H1 (cell line): ENCODE results near the gene RFNG. TPM values are rescaled to one million over a fixed set of nuclear protein-coding genes. Genes with fewer than 3 reads are reported as not detected.
A peak's percentile ranks its signal among the peaks of the same experiment; 100 is the strongest.

Experiments
- CTCF ChIA-PET: fragments of 300-600 bp; sonication (Branson Sonifier 250); formaldehyde crosslinking; loops from one replicate; lab custom pipeline; 2021; ENCODE audit not compliant: partially characterized antibody; lab: Charles Lee
- POLR2A ChIA-PET: fragments of 300-600 bp; sonication (Branson Sonifier 250); formaldehyde crosslinking; loops from one replicate; lab custom pipeline; 2021; ENCODE audit warnings: inconsistent platforms; ENCODE audit not compliant: partially characterized antibody; lab: Charles Lee
- DNase-seq, 2 experiments: peaks; one replicate each; pipeline versions ENCODE4 v3.0.0 to v3.0.0-alpha.2; 2010 to 2022; ENCODE audit warnings: low spot score in 2 of 2, low read depth in 1 of 2, mixed read lengths in 1 of 2
- FAIRE-seq: peaks from 2 replicates; lab custom pipeline; 2011; peaks lifted over from hg19 to GRCh38; lab: Jason Lieb, UNC
- H2AFZ ChIP-seq: 2 replicates; pipeline ENCODE4 v1.8.1; 2012; ENCODE audit warnings: low read length, inconsistent platforms
- H2AK5ac ChIP-seq: 2 replicates; pipeline ENCODE4 v1.6.1; 2013; ENCODE audit warnings: low read depth, low read length
- H2BK120ac ChIP-seq: replicated peaks from 2 replicates; pipeline ENCODE3; 2013; ENCODE audit warnings: low read depth, low read length, inconsistent platforms
- H2BK12ac ChIP-seq: 2 replicates; pipeline ENCODE4 v1.6.1; 2013; ENCODE audit warnings: low read depth, low read length
- H2BK15ac ChIP-seq: 2 replicates; pipeline ENCODE4 v1.6.1; 2013; ENCODE audit warnings: low read length
- H2BK20ac ChIP-seq: 2 replicates; pipeline ENCODE4 v1.6.1; 2013; ENCODE audit warnings: low read length
- H2BK5ac ChIP-seq: 2 replicates; pipeline ENCODE4 v1.6.1; 2013; ENCODE audit warnings: low read depth, low read length
- H3K14ac ChIP-seq: 2 replicates; pipeline ENCODE4 v1.6.1; 2013; ENCODE audit warnings: inconsistent platforms; ENCODE audit not compliant: insufficient read length
- H3K18ac ChIP-seq: 2 replicates; pipeline ENCODE4 v1.6.1; 2013; ENCODE audit warnings: low read length; ENCODE audit errors: extremely low read depth
- H3K23ac ChIP-seq: 2 replicates; pipeline ENCODE4 v1.6.1; 2013; ENCODE audit warnings: inconsistent platforms; ENCODE audit not compliant: insufficient read length
- H3K23me2 ChIP-seq: 2 replicates; pipeline ENCODE4 v1.6.1; 2013; ENCODE audit warnings: low read depth, low read length
- H3K27ac ChIP-seq: 2 replicates; pipeline ENCODE4 v1.6.1; 2011; ENCODE audit warnings: low read depth, low read length, inconsistent platforms
- H3K27me3 ChIP-seq, 4 experiments: replicated peaks in 1 of 4; 1 replicate in 1 of 4; 2 replicates in 3 of 4; pipeline versions ENCODE4 v1.6.1 to v1.8.1; 2011 to 2013; ENCODE audit warnings: low read length in 3 of 4, mild to moderate bottlenecking in 3 of 4, inconsistent platforms in 2 of 4, mixed read lengths in 2 of 4, moderate library complexity in 1 of 4; ENCODE audit not compliant: control insufficient read depth in 3 of 4, insufficient read depth in 3 of 4; ENCODE audit errors: extremely low read depth in 1 of 4
- H3K36me3 ChIP-seq, 4 experiments: 2 replicates each; pipeline versions ENCODE4 v1.6.1 to v1.8.1; 2011 to 2013; ENCODE audit warnings: mild to moderate bottlenecking in 4 of 4, low read length in 3 of 4, moderate library complexity in 2 of 4, control low read depth in 1 of 4, inconsistent platforms in 1 of 4; ENCODE audit not compliant: insufficient read depth in 4 of 4, control insufficient read depth in 2 of 4
- H3K4ac ChIP-seq: replicated peaks from 2 replicates; pipeline ENCODE3; 2013; ENCODE audit warnings: low read length, low read depth, mixed read lengths, inconsistent platforms; ENCODE audit not compliant: insufficient read length
- H3K4me1 ChIP-seq, 4 experiments: replicated peaks in 1 of 4; 1 replicate in 1 of 4; 2 replicates in 3 of 4; pipeline versions ENCODE4 v1.6.1 to v1.8.1; 2011 to 2013; ENCODE audit warnings: low read length in 3 of 4, inconsistent platforms in 2 of 4, mixed read lengths in 1 of 4; ENCODE audit not compliant: insufficient read depth in 4 of 4, control insufficient read depth in 3 of 4
- H3K4me2 ChIP-seq, 2 experiments: 2 replicates each; pipeline versions ENCODE4 v1.6.1 to v1.8.1; 2011 to 2013; ENCODE audit warnings: low read depth in 2 of 2, low read length in 2 of 2, control low read depth in 1 of 2, inconsistent platforms in 1 of 2, mild to moderate bottlenecking in 1 of 2; ENCODE audit not compliant: insufficient read depth in 1 of 2
- H3K4me3 ChIP-seq, 4 experiments: fragments of 200-600, 300-600 bp in 1 of 4; sonication (generic), shearing (Covaris generic), sonication (Bioruptor Twin) in 1 of 4; 2 replicates each; pipeline versions ENCODE4 v1.5.1 to v1.8.1; 2011 to 2016; ENCODE audit warnings: low read length in 4 of 4, low read depth in 3 of 4, control low read depth in 2 of 4, inconsistent platforms in 2 of 4, mild to moderate bottlenecking in 2 of 4, mixed read lengths in 1 of 4, moderate library complexity in 1 of 4; ENCODE audit not compliant: insufficient read depth in 2 of 4; ENCODE audit errors: extremely low read depth in 1 of 4
- H3K56ac ChIP-seq: replicated peaks from 2 replicates; pipeline ENCODE3; 2013; ENCODE audit warnings: low read depth, mild to moderate bottlenecking, mixed read lengths, low read length, inconsistent platforms; ENCODE audit not compliant: insufficient read length
- H3K79me1 ChIP-seq: 2 replicates; pipeline ENCODE4 v1.6.1; 2013; ENCODE audit warnings: low read depth, low read length, control low read depth
- H3K79me2 ChIP-seq, 2 experiments: 2 replicates each; pipeline versions ENCODE4 v1.6.1 to v1.8.1; 2012 to 2013; ENCODE audit warnings: low read length in 2 of 2, mild to moderate bottlenecking in 2 of 2, inconsistent platforms in 1 of 2; ENCODE audit not compliant: insufficient read depth in 2 of 2, control insufficient read depth in 1 of 2
- H3K9ac ChIP-seq, 4 experiments: replicated peaks in 1 of 4; 1 replicate in 1 of 4; 2 replicates in 3 of 4; pipeline versions ENCODE4 v1.6.1 to v1.8.1; 2011 to 2013; ENCODE audit warnings: low read depth in 3 of 4, low read length in 3 of 4, control low read depth in 2 of 4, mild to moderate bottlenecking in 2 of 4, moderate library complexity in 2 of 4, inconsistent platforms in 1 of 4; ENCODE audit errors: extremely low read depth in 1 of 4
- H3K9me3 ChIP-seq, 2 experiments: 2 replicates each; pipeline versions ENCODE4 v1.6.1 to v1.8.1; 2012 to 2013; ENCODE audit warnings: mild to moderate bottlenecking in 2 of 2, moderate library complexity in 2 of 2, control low read depth in 1 of 2, inconsistent platforms in 1 of 2, low read depth in 1 of 2, low read length in 1 of 2, mixed read lengths in 1 of 2; ENCODE audit not compliant: insufficient read depth in 2 of 2
- H4K20me1 ChIP-seq, 2 experiments: replicated peaks in 1 of 2; 2 replicates each; pipeline versions ENCODE3 to v1.8.1; 2011 to 2013; ENCODE audit warnings: inconsistent platforms in 2 of 2, low read length in 2 of 2, mild to moderate bottlenecking in 1 of 2; ENCODE audit not compliant: insufficient read depth in 2 of 2, control insufficient read depth in 1 of 2
- H4K5ac ChIP-seq: 2 replicates; pipeline ENCODE4 v1.6.1; 2013; ENCODE audit warnings: low read length, low read depth, mixed read lengths, inconsistent platforms; ENCODE audit not compliant: insufficient read length
- H4K8ac ChIP-seq: 2 replicates; pipeline ENCODE4 v1.8.0; 2013; ENCODE audit warnings: mild to moderate bottlenecking, moderate library complexity, low read length, inconsistent platforms; ENCODE audit not compliant: insufficient read depth; ENCODE audit errors: extremely low read depth
- H4K91ac ChIP-seq: replicated peaks from 2 replicates; pipeline ENCODE3; 2013; ENCODE audit warnings: low read length, mixed read lengths, inconsistent platforms; ENCODE audit not compliant: insufficient read length
- BACH1 ChIP-seq: IDR thresholded peaks from 2 replicates; pipeline ENCODE4 v1.6.1; 2012; ENCODE audit warnings: low read length, improper control_type of control experiment
- GTF2F1 ChIP-seq: IDR thresholded peaks from 2 replicates; pipeline ENCODE4 v1.6.1; 2012; ENCODE audit warnings: low read depth, low read length, improper control_type of control experiment, borderline replicate concordance
- WGBS, 2 experiments: shearing (Covaris generic) in 1 of 2; methylation state at CpG; one replicate each; pipeline versions ENCODE4 v1.1.6 to v1.1.7; 2013 to 2015; ENCODE audit warnings: low lambda C conversion rate in 2 of 2, mixed read lengths in 2 of 2, inconsistent platforms in 1 of 2, low coverage in 1 of 2, missing lambda C conversion rate in 1 of 2; ENCODE audit not compliant: insufficient replicate concordance in 2 of 2, insufficient coverage in 1 of 2, insufficient read length in 1 of 2; ENCODE audit errors: extremely low coverage in 1 of 2, missing lambda C conversion rate in 1 of 2; 5-methylcytosine and 5-hydroxymethylcytosine counted together
- polyA plus RNA-seq, 7 experiments: library from polyadenylated mRNA; depleted of rRNA in 3 of 7; stranded (reverse) in 5 of 7; unstranded in 2 of 7; fragments of >200 nt in 5 of 7; fragments of 200-250 nt in 2 of 7; gene quantifications; 1 replicate in 5 of 7; 2 replicates in 1 of 7; 4 replicates in 1 of 7; pipeline versions ENCODE4 v1.2.1 to v1.2.3, GENCODE V29; 2011 to 2013; ENCODE audit warnings: missing spikeins in 2 of 7, mixed read lengths in 2 of 7
- total RNA-seq: library from RNA; stranded (reverse); fragmentation: NEBNext Ultra II Directional; extraction: Animal tissue kit (Norgen Biotek cat#: 25700); gene quantifications from 2 replicates; pipeline ENCODE4 v1.2.1, GENCODE V29; 2021

Gene RFNG
- total and polyA plus RNA-seq, 2 of the 8 experiments (the other 6 are each of a cell fraction or from before 2014, with no cell fraction given), result 26.7 to 28.4 TPM

GRCh38 chr17:82080048-82080788 lies 28.6 kb upstream of the RFNG start:
- no peak overlapping the region for H3K4me3 ChIP-seq
- H3K79me2 ChIP-seq, result no peaks in the 10 kb centered on the region
- H3K27ac ChIP-seq, result no peak overlapping the region
- H3K27me3 ChIP-seq, result no peaks in the 10 kb centered on the region
- peaks cover 49 to 75% (median 62%) of the 10 kb centered on the region in 4 experiments for H3K36me3 ChIP-seq
- H3K79me1 ChIP-seq, result peaks cover 7% of the 10 kb centered on the region
- H2BK12ac ChIP-seq, result no peak overlapping the region
- ChIA-PET CTCF (interaction anchor here (0.6 to 2.9 kb wide), 7 partner anchors 9 to 431 kb away, joined by 3 to 13 read pairs (median 4); no protein-coding TSS in a partner anchor), POLR2A (interaction anchor here (0.6 to 12.5 kb wide), 11 partner anchors 9 to 36 kb away, joined by 3 to 105 read pairs (median 5); partner anchors contain the start of genes DUS1L and FASN)
- no peak overlapping the region for H2AK5ac ChIP-seq
- peaks cover 27 to 49% of the 10 kb centered on the region in 2 experiments for H4K20me1 ChIP-seq
- H3K4me2 ChIP-seq, result no peak overlapping the region
- no peak for FAIRE-seq
- H2AFZ ChIP-seq, result no peak overlapping the region
- no peak overlapping the region; a peak in 2 of 7 replicates for H3K9ac ChIP-seq
- no peak overlapping the region for H3K18ac ChIP-seq
- no peak overlapping the region for H3K56ac ChIP-seq
- no peaks in the 10 kb centered on the region for H3K9me3 ChIP-seq
- no peaks in the 10 kb centered on the region for H3K4me1 ChIP-seq
- H2BK120ac ChIP-seq, result no peak overlapping the region
- no peaks in the 10 kb centered on the region for H3K23me2 ChIP-seq
- H4K5ac ChIP-seq, result no peak overlapping the region
- H2BK5ac ChIP-seq, result no peak overlapping the region
- H3K4ac ChIP-seq, result no peak overlapping the region
- no peak for DNase-seq
- H4K91ac ChIP-seq, result no peak overlapping the region
- no peak overlapping the region for H3K23ac ChIP-seq
- H2BK15ac ChIP-seq, result no peak overlapping the region
- H4K8ac ChIP-seq, result peak overlapping the region; percentile 68
- 93% methylated on average over 30 of the region's 36 CpGs; no CpG with 5 or more reads in 1 of the 2 experiments for WGBS, 2 experiments
- no peak overlapping the region for H2BK20ac ChIP-seq
- TF ChIP-seq BACH1 (no peak), GTF2F1 (no peak)
- TF ChIP-seq, all 59 proteins: peak for 0
- no peak overlapping the region for H3K14ac ChIP-seq
